WTC11 (cell line): ENCODE measurements around the gene HOATZ.

Experiments used
- FOXK1 ChIP-seq: sonication (generic); formaldehyde crosslinking; IDR thresholded peaks from 2 replicates; pipeline ENCODE4 v1.8.0; 2022; ENCODE audit warnings: mild to moderate bottlenecking, moderate library complexity, missing genetic modification reagents
- GTF2I ChIP-seq: fragments of 250-450 bp; sonication (Bioruptor Pico); conservative IDR thresholded peaks from 2 replicates; pipeline ENCODE4 v1.4.0; 2021; ENCODE audit warnings: mild to moderate bottlenecking
- SMAD3 ChIP-seq: sonication (generic); formaldehyde crosslinking; IDR thresholded peaks from 2 replicates; pipeline ENCODE4 v1.8.0; 2022; ENCODE audit warnings: missing genetic modification reagents, mild to moderate bottlenecking, borderline replicate concordance
- TCF7 ChIP-seq: sonication (generic); formaldehyde crosslinking; IDR thresholded peaks from 2 replicates; pipeline ENCODE4 v1.8.0; 2022; ENCODE audit warnings: mild to moderate bottlenecking, low read depth, missing genetic modification reagents, moderate library complexity
- ZNF121 ChIP-seq: sonication (generic); formaldehyde crosslinking; IDR thresholded peaks from 2 replicates; pipeline ENCODE4 v1.8.0; 2023; ENCODE audit warnings: missing genetic modification reagents
- TF ChIP-seq, protein P1 (sequence below): fragments of 200-600 bp; IDR thresholded peaks from 2 replicates; pipeline ENCODE4 v1.8.0; 2022; ENCODE audit warnings: antibody characterized with exemption
- TF ChIP-seq, protein P2 (sequence below): sonication (generic); formaldehyde crosslinking; IDR thresholded peaks from 2 replicates; pipeline ENCODE4 v1.8.1; 2022; ENCODE audit warnings: mild to moderate bottlenecking, moderate library complexity, missing genetic modification reagents

DNA sequence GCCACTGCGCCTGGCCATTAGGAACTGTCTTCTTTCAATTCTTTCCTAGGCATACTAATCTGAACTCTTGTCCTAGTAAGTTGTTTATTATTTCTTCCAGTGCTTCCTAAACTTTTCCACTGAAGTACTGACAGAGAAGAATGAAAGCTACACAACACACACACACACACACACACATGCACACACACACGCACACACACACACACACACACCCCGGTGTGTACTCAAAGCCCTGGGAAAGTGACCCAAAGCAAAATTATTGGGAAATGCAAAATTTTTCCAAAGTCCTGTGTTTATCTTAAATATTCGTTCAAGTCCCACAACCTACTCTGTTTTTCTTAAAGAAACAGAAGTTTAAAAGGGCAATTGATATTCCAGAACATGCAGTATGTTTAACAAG lies 68.3 kb downstream of the HOATZ start:
- TF ChIP-seq, protein P1, sequence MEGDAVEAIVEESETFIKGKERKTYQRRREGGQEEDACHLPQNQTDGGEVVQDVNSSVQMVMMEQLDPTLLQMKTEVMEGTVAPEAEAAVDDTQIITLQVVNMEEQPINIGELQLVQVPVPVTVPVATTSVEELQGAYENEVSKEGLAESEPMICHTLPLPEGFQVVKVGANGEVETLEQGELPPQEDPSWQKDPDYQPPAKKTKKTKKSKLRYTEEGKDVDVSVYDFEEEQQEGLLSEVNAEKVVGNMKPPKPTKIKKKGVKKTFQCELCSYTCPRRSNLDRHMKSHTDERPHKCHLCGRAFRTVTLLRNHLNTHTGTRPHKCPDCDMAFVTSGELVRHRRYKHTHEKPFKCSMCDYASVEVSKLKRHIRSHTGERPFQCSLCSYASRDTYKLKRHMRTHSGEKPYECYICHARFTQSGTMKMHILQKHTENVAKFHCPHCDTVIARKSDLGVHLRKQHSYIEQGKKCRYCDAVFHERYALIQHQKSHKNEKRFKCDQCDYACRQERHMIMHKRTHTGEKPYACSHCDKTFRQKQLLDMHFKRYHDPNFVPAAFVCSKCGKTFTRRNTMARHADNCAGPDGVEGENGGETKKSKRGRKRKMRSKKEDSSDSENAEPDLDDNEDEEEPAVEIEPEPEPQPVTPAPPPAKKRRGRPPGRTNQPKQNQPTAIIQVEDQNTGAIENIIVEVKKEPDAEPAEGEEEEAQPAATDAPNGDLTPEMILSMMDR, result no peak
- TF ChIP-seq, protein P2, sequence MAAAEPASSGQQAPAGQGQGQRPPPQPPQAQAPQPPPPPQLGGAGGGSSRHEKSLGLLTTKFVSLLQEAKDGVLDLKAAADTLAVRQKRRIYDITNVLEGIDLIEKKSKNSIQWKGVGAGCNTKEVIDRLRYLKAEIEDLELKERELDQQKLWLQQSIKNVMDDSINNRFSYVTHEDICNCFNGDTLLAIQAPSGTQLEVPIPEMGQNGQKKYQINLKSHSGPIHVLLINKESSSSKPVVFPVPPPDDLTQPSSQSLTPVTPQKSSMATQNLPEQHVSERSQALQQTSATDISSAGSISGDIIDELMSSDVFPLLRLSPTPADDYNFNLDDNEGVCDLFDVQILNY (CRISPR knock-in tag), result no peak
- no peak for TF ChIP-seq TCF7 (CRISPR knock-in tag)
- TF ChIP-seq GTF2I (CRISPR knock-in tag), result no peak
- no peak for TF ChIP-seq ZNF121 (CRISPR knock-in tag)
- TF ChIP-seq SMAD3 (CRISPR knock-in tag), result no peak
- no peak for TF ChIP-seq FOXK1 (CRISPR knock-in tag)
